ENCODE measurements around the gene DENND1A. TPM values are rescaled to one million over a fixed set of nuclear protein-coding genes. Genes with fewer than 3 reads are reported as not detected.
A peak's percentile ranks its signal among the peaks of the same experiment; 100 is the strongest.

DENND1A gene
- polyA plus RNA-seq, 2 of the 4 experiments (the other 2 are of a cell fraction), result 15.1 to 21.9 TPM

DNA sequence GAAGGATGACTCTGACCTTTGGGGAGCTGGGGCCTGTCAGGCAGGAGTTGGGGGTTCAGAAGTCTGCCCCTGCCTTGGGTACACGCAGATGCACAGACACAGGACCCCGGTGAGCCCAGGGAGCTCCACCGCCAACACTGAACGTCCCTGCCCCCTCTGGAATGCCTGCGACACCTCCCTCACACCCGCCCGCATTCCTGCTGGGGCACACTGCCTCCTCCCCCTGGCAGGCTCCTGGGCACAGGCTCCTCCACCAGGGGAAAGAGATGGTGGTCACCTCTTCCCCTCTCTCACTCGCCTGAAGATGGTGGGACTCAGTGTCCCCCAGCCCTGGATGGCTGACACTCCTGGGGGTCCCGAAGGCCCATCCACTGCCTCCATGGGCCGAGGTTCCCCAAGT, 561.9 kb downstream of the DENND1A start:
- Histone ChIP-seq H3K27ac (peak overlapping the region in 1 of 2 experiments; percentile 46; a peak in 3 of 6 replicates), H3K4me1 (peaks cover 11% of the 10 kb centered on the region), H3K9me3 (no peaks in the 10 kb centered on the region), H3K4me2 (peak overlapping the region; percentile 32; the same call in 2 of the 3 replicates), H3K4me3 (no peak overlapping the region)
- 48% methylated on average over 8 of the region's 10 CpGs for WGBS (ENCODE audit: missing lambda C conversion rate)
- TF ChIP-seq USF2 (IDR thresholded peaks at IDR 0.05) (no peak), ZFP36 (IDR thresholded peaks at IDR 0.05; ENCODE audit: borderline replicate concordance, partially characterized antibody) (no peak), CEBPB (IDR thresholded peaks at IDR 0.05) (no peak), CHD4 (IDR thresholded peaks at IDR 0.05; ENCODE audit: borderline replicate concordance) (no peak), KDM1A (IDR thresholded peaks at IDR 0.05; ENCODE audit: low read depth) (no peak), RAD21 (conservative IDR thresholded peaks at IDR 0.05 in 1 of 2, IDR thresholded peaks at IDR 0.05 in 1 of 2) (no peak), HDAC2 (IDR thresholded peaks at IDR 0.05) (no peak), EHF (CRISPR knock-in tag; IDR thresholded peaks at IDR 0.05) (no peak), POLR2A (IDR thresholded peaks at IDR 0.05; ENCODE audit: low read length) (no peak)
- no peak for DNase-seq (ENCODE audit: low read depth in 1 of 2, low spot score in 1 of 2)
- peak in 1 of 2 experiments; percentile 27; a peak in 3 of 6 replicates for ATAC-seq
- no peak for FAIRE-seq
- ChIA-PET CTCF (interaction anchor here (1.1 to 11.4 kb wide), 4 partner anchors 13 to 31 kb away, joined by 3 to 84 read pairs (median 10); partner anchors contain the start of gene CRB2), POLR2A (no interaction called here)

GRCh38 chr9:123365881-123366528, 563.9 kb downstream of the DENND1A start:
- no peak for TF ChIP-seq MAFK (IDR thresholded peaks at IDR 0.05; ENCODE audit: partially characterized antibody)
- no peak for TF ChIP-seq FOSL2 (IDR thresholded peaks at IDR 0.05)
- TF ChIP-seq FOSL2 (CRISPR knock-in tag; IDR thresholded peaks at IDR 0.05), result no peak
- TF ChIP-seq CBX2 (IDR thresholded peaks at IDR 0.05; ENCODE audit: borderline replicate concordance, low read depth), result no peak
- TF ChIP-seq ZNF302 (CRISPR knock-in tag; IDR thresholded peaks at IDR 0.05), result no peak
- TF ChIP-seq MAX (IDR thresholded peaks at IDR 0.05), result no peak
- no peak for TF ChIP-seq ZFP36 (IDR thresholded peaks at IDR 0.05; ENCODE audit: borderline replicate concordance, partially characterized antibody)
- TF ChIP-seq MYC (IDR thresholded peaks at IDR 0.05; ENCODE audit: borderline replicate concordance, low read length), result no peak
- no peak for TF ChIP-seq NR3C1 (IDR thresholded peaks at IDR 0.05)
- TF ChIP-seq SREBF2 (IDR thresholded peaks at IDR 0.05), result no peak
- TF ChIP-seq RCOR1 (IDR thresholded peaks at IDR 0.05; ENCODE audit: low read depth, low read length), result no peak
- TF ChIP-seq ESRRA (IDR thresholded peaks at IDR 0.05; ENCODE audit: borderline replicate concordance, low read length), result no peak
- ATAC-seq (no peak), FAIRE-seq (no peak), DNase-seq (ENCODE audit: low read depth in 1 of 2, low spot score in 1 of 2) (no peak)
- H3K27ac ChIP-seq, result no peak overlapping the region
- WGBS (ENCODE audit: missing lambda C conversion rate), result 96% methylated on average over 40 of the region's 67 CpGs
- peaks cover 11% of the 10 kb centered on the region for H3K4me1 ChIP-seq
- no peaks in the 10 kb centered on the region for H3K9me3 ChIP-seq
- ChIA-PET POLR2A (no interaction called here), CTCF (interaction anchor here (0.7 to 11.4 kb wide), 6 partner anchors 11 to 302 kb away, joined by 3 to 84 read pairs (median 3); partner anchors contain the start of gene CRB2)
- no peak overlapping the region for H3K4me2 ChIP-seq
- no peak overlapping the region for H3K4me3 ChIP-seq

DNA sequence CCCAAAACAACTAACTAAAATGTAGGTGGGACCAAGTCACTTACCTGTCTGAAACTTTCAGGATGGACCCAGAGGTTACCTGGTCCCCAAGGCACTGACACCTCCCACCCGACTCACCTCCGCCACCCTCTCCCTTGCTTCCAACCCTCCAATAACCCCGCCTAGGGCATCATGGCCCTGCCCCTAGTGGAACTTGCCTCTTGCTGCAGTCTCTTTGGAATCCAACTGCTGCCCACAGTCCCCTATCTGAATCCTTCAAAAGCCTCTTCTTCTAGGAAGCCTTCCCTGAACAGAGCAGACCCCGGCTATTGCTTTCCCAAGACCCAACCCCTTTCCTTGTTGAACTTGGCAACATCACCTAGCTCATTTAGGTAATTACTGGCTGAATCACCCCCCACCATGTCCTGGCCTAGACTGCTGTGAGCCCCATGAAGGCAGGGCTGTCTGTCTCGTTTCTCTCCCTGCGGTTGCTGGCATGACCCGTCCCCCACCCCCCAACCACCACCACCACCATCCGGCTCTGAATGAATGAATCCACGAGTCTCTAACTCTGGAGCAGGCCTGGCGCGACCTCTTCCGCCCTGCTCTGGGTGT, 564.5 kb downstream of the DENND1A start:
- ChIA-PET CTCF (interaction anchor here (0.6 to 11.4 kb wide), 4 partner anchors 11 to 370 kb away, joined by 3 to 84 read pairs (median 8); partner anchors contain the start of gene CRB2), POLR2A (no interaction called here)
- Histone ChIP-seq H3K4me1 (peaks cover 16% of the 10 kb centered on the region), H3K9me3 (no peaks in the 10 kb centered on the region), H3K27ac (no peak overlapping the region), H3K4me2 (no peak overlapping the region), H3K4me3 (no peak overlapping the region)
- peak in 1 of 2 experiments; percentile 44 for DNase-seq (ENCODE audit: low read depth in 1 of 2, low spot score in 1 of 2)
- TF ChIP-seq ZFP36 (IDR thresholded peaks at IDR 0.05; ENCODE audit: borderline replicate concordance, partially characterized antibody) (peak; percentile 6), CBX2 (IDR thresholded peaks at IDR 0.05; ENCODE audit: borderline replicate concordance, low read depth) (no peak)
- FAIRE-seq, result no peak
- 73% methylated on average over 11 of the region's 12 CpGs for WGBS (ENCODE audit: missing lambda C conversion rate)
- peak; percentile 35 to 72; a peak in 3 of 6 replicates for ATAC-seq
